ENCODE results near the gene CAP1. TPM values are rescaled to one million over a fixed set of nuclear protein-coding genes. Genes with fewer than 3 reads are reported as not detected.

CAP1 gene
- total and polyA plus RNA-seq, 9 of the 15 experiments (the other 6 are each of a cell fraction or from before 2014, with no cell fraction given) = 230 to 658 (median 281) TPM

- TF ChIP-seq ARNT (IDR thresholded peaks at IDR 0.05) = no peak
- no peak for TF ChIP-seq FOXA3 (CRISPR knock-in tag; conservative IDR thresholded peaks at IDR 0.05 in 1 of 2, IDR thresholded peaks at IDR 0.05 in 1 of 2)
- TF ChIP-seq HMGXB4 (CRISPR knock-in tag; IDR thresholded peaks at IDR 0.05) = no peak
- TF ChIP-seq TGIF2 (CRISPR knock-in tag; IDR thresholded peaks at IDR 0.05) = no peak
- TF ChIP-seq ZNF280A (IDR thresholded peaks at IDR 0.05; ENCODE audit: low read depth, partially characterized antibody) = no peak
- no peak for TF ChIP-seq ZHX1 (conservative IDR thresholded peaks at IDR 0.05; ENCODE audit: low read length)
- TF ChIP-seq ZNF655 (CRISPR knock-in tag; IDR thresholded peaks at IDR 0.05) = no peak
- no peak for TF ChIP-seq TCF3 (CRISPR knock-in tag; IDR thresholded peaks at IDR 0.05)
- TF ChIP-seq PTBP1 (IDR thresholded peaks at IDR 0.05; ENCODE audit: low read depth, low read length) = no peak
- no peak for TF ChIP-seq CEBPZ (IDR thresholded peaks at IDR 0.05; ENCODE audit: borderline replicate concordance, low read depth, low read length)
Measured at GRCh38 chr1:40114400-40114799, 73.9 kb downstream of the CAP1 start (continued).
